DOHH2 (cell line): ENCODE results near the gene MET.
"Not testable (repeated sequence)": the region's sequence is repeated elsewhere in the genome, so short reads cannot be mapped to it uniquely, and the experiment has no call there.

Experiments used
- H3F3A ChIP-seq: fragments of 200-600 bp; sonication (generic), shearing (Covaris generic); 2 replicates; pipeline ENCODE4 v1.6.0; 2016; ENCODE audit warnings: antibody characterized with exemption, mild to moderate bottlenecking; ENCODE audit not compliant: control insufficient read depth, insufficient read depth
- H3K27ac ChIP-seq: fragments of 200-600 bp; sonication (generic); 2 replicates; pipeline ENCODE4 v1.5.1; 2014; ENCODE audit warnings: low read depth, mild to moderate bottlenecking, low read length, moderate library complexity
- H3K27me3 ChIP-seq: fragments of 200-600 bp; sonication (generic); 2 replicates; pipeline ENCODE4 v1.6.1; 2014; ENCODE audit warnings: mild to moderate bottlenecking, low read length, mixed read lengths; ENCODE audit not compliant: control insufficient read depth
- H3K36me3 ChIP-seq: fragments of 200-600 bp; sonication (generic); 2 replicates; pipeline ENCODE4 v1.6.1; 2014; ENCODE audit warnings: mild to moderate bottlenecking, low read length, moderate library complexity, mixed read lengths; ENCODE audit not compliant: control insufficient read depth
- H3K4me1 ChIP-seq: fragments of 200-600 bp; sonication (generic); 2 replicates; pipeline ENCODE4 v1.6.1; 2014; ENCODE audit warnings: mild to moderate bottlenecking, low read length, mixed read lengths; ENCODE audit not compliant: control insufficient read depth
- H3K4me2 ChIP-seq: fragments of 200-600 bp; sonication (generic); 2 replicates; pipeline ENCODE4 v1.6.0; 2014; ENCODE audit warnings: mild to moderate bottlenecking, low read length, moderate library complexity
- H3K4me3 ChIP-seq: fragments of 200-600 bp; sonication (generic); 2 replicates; pipeline ENCODE4 v1.5.1; 2014; ENCODE audit warnings: mild to moderate bottlenecking, low read length, mixed read lengths
- H3K79me2 ChIP-seq: fragments of 200-600 bp; sonication (generic); 2 replicates; pipeline ENCODE4 v1.6.1; 2014; ENCODE audit warnings: mild to moderate bottlenecking, low read length, mixed read lengths; ENCODE audit not compliant: control insufficient read depth
- H3K9me2 ChIP-seq: fragments of 200-600 bp; sonication (generic); replicated peaks from 2 replicates; pipeline ENCODE4 v1.6.1; 2014; ENCODE audit warnings: mild to moderate bottlenecking, low read length, mixed read lengths; ENCODE audit not compliant: control insufficient read depth
- H3K9me3 ChIP-seq: fragments of 200-600 bp; sonication (generic); 2 replicates; pipeline ENCODE4 v1.6.1; 2014; ENCODE audit warnings: antibody characterized with exemption, low read length, mixed read lengths; ENCODE audit not compliant: control insufficient read depth, insufficient read depth
- H4K20me1 ChIP-seq: fragments of 200-600 bp; sonication (generic); 2 replicates; pipeline ENCODE4 v1.6.0; 2014; ENCODE audit warnings: low read depth, mild to moderate bottlenecking, antibody characterized with exemption, low read length, moderate library complexity; ENCODE audit not compliant: control insufficient read depth, insufficient read depth
- CTCF ChIP-seq: fragments of 200-600 bp; sonication (generic); IDR thresholded peaks from one replicate; pipeline ENCODE4 v1.5.1; 2014; ENCODE audit warnings: antibody characterized with exemption, mild to moderate bottlenecking, low read depth, low read length; ENCODE audit not compliant: poor library complexity, severe bottlenecking
- EZH2phosphoT487 ChIP-seq: fragments of 200-600 bp; sonication (generic); IDR thresholded peaks from 2 replicates; pipeline ENCODE4 v1.6.1; 2017; ENCODE audit warnings: borderline replicate concordance, mild to moderate bottlenecking, antibody characterized with exemption, low read length, moderate library complexity, mixed read lengths

MET gene

DNA sequence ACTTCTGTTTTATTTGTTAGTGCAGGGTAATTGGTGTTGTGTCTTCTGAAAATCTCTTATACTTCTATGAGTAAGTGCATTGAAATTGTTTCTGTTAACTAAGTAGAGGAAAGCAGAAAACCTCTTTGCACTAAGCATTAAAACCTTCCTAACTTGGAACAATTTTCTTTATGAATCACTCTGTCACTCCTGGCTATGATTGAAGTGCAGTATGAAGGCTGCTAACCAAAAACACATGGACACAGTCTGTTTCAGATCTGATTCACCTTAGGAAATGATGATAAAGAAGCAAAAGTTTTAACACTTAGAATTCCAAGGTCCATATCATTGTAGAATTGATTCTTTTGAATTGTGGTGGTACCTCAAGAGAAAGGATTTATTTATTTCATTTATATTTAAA, 41.9 kb downstream of the MET start:
- TF ChIP-seq EZH2phosphoT487 = no peak
- TF ChIP-seq CTCF = no peak
- H3K9me2 ChIP-seq = no peaks in the 10 kb centered on the region
- no peaks in the 10 kb centered on the region for H3K27me3 ChIP-seq
- no peaks in the 10 kb centered on the region for H3K4me1 ChIP-seq
- H4K20me1 ChIP-seq = no peaks in the 10 kb centered on the region
- no peaks in the 10 kb centered on the region for H3K36me3 ChIP-seq
- H3K4me2 ChIP-seq = no peak overlapping the region
- no peak overlapping the region for H3K27ac ChIP-seq
- H3K4me3 ChIP-seq = no peak overlapping the region
- no peaks in the 10 kb centered on the region for H3F3A ChIP-seq
- no peaks in the 10 kb centered on the region for H3K79me2 ChIP-seq
- no peaks in the 10 kb centered on the region for H3K9me3 ChIP-seq

GRCh38 chr7:116715077-116715476, 43.1 kb downstream of the MET start:
- H3K4me1 ChIP-seq = no peaks in the 10 kb centered on the region
- H3F3A ChIP-seq = no peaks in the 10 kb centered on the region
- H3K36me3 ChIP-seq = no peaks in the 10 kb centered on the region
- H4K20me1 ChIP-seq = no peaks in the 10 kb centered on the region
- H3K4me2 ChIP-seq = no peak overlapping the region
- TF ChIP-seq EZH2phosphoT487 = no peak
- no peak overlapping the region for H3K4me3 ChIP-seq
- no peaks in the 10 kb centered on the region for H3K9me3 ChIP-seq
- H3K27ac ChIP-seq = no peak overlapping the region
- H3K9me2 ChIP-seq = no peaks in the 10 kb centered on the region
- no peaks in the 10 kb centered on the region for H3K79me2 ChIP-seq
- H3K27me3 ChIP-seq = no peaks in the 10 kb centered on the region

GRCh38 chr7:116717137-116717536, 45.1 kb downstream of the MET start:
- Histone ChIP-seq H3K4me1 (no peaks in the 10 kb centered on the region), H3K4me3 (no peak overlapping the region), H3K9me2 (no peaks in the 10 kb centered on the region), H3K27ac (no peak overlapping the region), H3K27me3 (no peaks in the 10 kb centered on the region), H3F3A (no peaks in the 10 kb centered on the region), H3K9me3 (no peaks in the 10 kb centered on the region), H4K20me1 (no peaks in the 10 kb centered on the region), H3K79me2 (no peaks in the 10 kb centered on the region), H3K4me2 (no peak overlapping the region), H3K36me3 (no peaks in the 10 kb centered on the region)
- TF ChIP-seq CTCF = no peak
- TF ChIP-seq EZH2phosphoT487 = no peak

DNA sequence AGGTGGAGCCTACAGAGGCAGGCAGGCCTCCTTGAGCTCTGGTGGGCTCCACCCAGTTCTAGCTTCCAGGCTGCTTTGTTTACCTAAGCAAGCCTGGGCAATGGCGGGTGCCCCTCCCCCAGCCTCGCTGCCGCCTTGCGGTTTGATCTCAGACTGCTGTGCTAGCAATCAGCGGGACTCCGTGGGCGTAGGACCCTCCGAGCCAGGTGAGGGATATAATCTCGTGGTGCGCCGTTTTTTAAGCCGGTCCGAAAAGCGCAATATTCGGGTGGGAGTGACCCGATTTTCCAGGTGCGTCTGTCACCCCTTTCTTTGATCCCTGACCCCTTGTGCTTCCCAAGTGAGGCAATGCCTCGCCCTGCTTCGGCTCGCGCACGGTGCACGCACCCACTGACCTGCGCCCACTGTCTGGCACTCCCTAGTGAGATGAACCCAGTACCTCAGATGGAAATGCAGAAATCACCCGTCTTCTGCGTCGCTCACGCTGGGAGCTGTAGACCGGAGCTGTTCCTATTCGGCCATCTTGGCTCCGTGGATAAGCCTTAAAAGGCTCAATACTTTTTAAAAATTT, 52.0 kb downstream of the MET start:
- not testable (repeated sequence) for H3K4me1 ChIP-seq, H3K79me2 ChIP-seq, H3K9me2 ChIP-seq, H3K9me3 ChIP-seq, H3K27ac ChIP-seq, H3K27me3 ChIP-seq, H3F3A ChIP-seq, H3K36me3 ChIP-seq, H3K4me2 ChIP-seq, H3K4me3 ChIP-seq, H4K20me1 ChIP-seq
